ENCODE results near the gene UXS1.

Gene UXS1

DNA sequence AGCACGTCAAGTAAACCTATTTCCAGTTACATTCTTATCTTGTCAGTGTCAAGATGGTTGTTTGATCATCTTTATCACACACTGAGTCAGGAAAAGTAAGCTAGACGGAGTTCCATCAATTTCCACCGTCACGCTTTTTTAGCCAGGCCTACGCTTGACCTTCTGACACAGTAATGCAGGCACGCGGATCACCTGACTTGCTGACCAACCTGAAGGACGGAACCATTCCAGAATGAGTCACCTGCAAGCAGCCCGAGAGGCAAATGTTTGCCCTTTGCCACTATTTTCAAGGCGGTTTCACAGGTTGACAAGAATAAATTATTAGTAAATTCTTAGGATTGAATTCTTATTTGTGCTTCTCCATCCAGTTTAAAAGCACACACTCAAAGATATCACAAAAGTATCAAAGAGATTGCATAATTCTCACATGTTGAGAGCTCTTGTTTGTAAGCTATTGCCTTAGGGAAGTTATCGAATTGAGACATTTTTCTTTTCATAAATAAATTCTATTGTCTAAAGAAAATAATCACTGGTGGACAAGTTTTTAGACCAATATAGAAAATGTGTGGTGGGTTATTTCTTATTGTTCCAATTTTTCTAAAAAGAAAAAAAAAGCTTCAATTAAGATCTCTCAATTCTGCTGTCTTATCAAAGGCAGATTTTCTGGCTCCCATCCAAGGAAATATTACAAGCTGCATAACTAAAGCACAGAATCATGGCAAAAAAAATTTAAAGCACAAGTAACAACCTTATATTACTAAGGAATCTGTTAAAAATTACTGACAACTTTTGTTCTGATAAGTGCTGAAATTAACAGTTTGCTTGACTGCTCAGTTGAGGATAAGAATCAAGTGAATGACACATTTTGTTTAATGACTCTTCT, 31.9 kb downstream of the UXS1 start:
- in situ Hi-C loops (cut with MboI; ENCODE audit: low sequenced_read_pairs), result no loop called here

DNA sequence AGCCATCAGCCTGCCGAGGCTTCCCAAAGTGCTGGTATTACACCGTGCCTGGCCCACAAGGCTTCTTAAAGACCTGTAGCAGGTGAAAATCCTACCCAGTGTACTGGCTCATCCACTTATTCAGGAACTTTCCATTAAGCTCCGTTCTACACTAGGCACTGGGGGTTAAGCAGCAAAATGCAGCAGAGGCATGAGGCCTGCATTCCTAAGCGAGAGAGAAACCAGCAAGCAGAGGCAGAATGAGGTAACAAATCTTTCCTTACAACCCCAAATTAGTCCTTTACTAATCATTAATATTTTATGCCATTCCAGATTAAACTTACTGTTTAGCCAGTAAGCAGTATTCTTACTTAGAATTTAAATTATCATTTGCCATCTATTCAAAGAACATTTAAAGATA, 32.8 kb downstream of the UXS1 start:
- in situ Hi-C loops (cut with MboI; ENCODE audit: low sequenced_read_pairs), result no loop called here

DNA sequence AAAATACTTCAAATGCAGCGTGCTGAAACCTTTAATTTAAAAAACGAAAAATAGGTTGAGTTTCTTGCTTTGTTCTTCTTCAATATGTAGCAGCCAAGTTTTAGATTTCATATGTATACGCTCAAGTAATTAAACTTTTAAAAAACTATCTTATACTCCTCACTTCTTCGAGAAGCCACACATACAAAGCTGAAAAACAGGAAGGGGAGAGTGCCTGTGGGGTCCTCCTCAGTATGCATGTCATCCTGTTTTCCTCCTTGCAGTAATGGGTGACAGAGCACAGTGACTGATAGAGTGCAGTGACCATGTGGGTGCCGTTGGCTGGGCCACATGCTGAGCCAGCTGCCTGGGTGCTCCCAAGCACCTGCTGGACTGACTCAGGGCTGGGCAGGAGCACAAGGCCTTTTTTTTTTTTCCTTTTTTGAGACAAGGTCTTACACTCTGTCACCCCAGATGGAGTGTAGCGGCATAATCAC, 33.3 kb downstream of the UXS1 start:
- in situ Hi-C loops (cut with MboI; ENCODE audit: low sequenced_read_pairs), result no loop called here

DNA sequence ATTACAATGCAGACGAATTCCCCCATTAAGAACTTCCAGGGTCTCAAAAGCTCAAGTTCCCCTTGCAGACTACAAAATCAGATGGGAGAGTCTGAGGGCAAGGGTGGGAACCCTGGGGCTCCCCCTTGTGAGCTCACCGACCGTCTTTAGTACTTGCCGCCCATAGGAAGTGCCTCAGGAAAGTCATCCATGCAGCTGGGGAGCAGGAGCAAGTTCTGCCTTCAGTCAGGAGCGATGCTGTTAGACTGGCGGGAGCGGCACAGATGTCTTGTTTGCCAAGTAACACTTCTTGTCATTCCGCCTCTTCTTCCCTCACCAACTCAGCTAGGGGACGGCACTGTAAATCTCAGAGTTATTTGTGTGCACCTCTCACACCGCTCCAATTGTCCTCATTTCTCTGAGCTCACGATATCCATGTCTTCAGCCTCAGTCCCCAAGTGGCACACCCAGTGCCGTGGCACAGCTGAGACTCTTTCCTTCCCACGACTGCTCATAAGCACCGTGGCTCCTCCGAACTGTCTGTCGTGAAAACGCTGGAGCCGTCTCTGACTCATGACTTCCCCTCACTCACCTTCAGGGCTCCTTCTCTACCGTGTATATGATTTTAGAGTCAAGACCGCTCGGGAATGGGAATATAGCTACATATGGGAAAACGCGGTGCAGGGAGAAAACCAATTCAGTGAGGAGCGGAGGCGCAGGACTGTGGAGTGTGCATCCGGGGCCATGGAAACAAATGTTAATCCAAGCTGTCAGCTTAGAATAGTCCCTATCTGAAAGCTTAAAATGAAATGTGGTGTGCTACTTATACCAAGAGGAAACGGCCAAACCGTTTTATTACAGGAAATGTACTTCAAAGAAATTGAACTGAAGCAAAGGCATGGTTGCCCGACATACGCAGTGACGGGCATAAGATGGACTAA, 34.0 kb downstream of the UXS1 start:
- in situ Hi-C loops (cut with MboI; ENCODE audit: low sequenced_read_pairs), result no loop called here

DNA sequence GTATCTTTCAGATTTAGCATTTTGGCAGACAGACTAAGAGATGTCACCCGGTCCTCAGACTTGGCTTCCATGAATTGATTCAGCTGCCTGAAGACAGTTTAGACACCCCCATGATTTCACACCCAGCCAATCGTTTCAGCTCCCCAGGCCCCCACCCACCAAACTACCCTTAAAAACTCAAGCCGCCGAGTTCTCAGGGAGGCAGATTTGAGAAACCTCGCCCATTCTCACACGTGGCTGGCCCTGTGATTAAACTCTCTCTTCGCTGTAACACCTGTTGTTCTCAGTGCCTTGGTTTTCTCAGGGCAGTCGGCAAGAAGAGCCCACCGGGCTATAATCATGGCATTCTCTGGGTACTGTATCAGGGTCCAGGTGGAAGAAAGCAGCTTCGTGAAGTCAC, 35.2 kb downstream of the UXS1 start:
- in situ Hi-C loops (cut with MboI; ENCODE audit: low sequenced_read_pairs), result no loop called here

DNA sequence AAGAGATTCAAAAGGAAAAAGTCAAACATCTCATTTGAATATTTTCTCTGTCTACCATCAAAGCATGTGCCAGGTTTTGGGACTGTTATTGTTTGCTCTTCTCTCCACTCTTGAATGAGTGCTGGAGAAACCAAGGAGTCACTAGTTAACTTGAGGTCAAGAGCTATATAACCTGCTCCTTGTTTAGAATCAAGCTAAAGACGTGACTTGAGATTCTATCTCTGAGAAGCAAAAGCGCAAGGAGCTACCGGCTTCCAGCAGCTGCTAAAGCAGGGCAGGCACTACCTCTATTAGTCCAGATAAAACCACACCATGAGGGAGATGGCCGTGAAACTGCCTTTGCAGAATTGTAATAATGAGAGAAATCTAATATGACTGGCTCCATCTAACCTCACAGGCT, 36.0 kb downstream of the UXS1 start:
- in situ Hi-C loops (cut with MboI; ENCODE audit: low sequenced_read_pairs), result no loop called here

DNA sequence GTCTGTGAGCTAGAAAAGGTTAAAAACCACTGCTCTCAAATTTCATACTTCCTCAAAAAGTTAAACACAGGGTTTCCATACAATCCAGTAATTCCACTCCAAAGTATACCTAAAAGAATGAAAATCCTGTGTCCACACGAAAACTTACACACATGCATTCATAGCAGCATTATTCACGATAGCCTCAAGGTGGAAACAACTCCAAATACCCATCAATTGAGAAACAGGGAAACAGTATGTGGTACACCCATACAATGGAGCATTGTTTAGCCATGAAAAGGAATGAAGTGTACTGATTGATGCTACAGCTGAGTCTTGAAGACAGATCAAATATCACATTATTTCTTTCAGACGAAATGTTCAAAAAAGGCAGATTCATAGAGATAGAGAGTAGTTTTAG, 36.7 kb downstream of the UXS1 start:
- in situ Hi-C loops (cut with MboI; ENCODE audit: low sequenced_read_pairs), result no loop called here

DNA sequence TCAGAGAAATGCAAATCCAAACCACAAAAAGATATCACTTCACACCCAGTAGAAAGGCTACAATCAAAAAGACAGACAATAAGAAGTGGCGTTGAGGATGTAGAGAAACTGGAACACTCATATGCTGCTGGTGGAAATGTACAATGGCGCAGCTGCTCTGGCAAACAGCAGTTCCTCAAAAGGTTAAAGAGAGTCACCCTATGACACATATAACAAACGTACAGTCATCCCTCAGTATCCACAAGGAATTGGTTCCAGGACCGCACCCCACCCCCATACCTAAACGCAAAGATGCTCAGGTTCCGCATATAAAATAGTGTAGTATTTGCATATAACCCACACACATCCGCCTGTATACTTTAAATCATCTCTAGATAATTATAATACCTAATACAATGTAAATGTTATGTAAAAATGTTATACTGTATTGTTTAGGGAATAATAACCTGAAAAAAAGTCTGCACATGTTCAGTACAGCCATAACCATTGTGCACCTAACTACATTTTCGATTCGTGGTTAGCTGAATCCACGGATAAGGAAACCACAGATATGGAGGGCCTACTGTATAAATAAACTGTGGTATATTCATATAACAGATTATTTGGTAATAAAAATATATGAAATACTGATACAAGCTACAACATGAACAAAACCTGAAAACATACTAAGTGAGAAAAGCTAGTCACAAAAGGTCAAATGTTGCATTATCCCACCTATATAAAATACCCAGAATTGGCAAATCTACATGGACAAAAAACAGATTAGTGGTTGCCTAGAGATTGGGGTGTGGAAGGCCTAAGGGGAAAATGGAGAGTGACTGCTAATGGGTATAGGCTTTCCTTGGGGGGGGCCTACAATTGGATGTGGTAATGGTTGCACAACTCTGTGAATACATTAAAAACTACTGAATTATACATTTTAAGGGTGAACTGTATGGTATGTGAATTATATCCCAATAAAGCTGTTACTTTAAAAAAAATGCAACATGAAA, 37.5 kb downstream of the UXS1 start:
- in situ Hi-C loops (cut with MboI; ENCODE audit: low sequenced_read_pairs), result no loop called here

DNA sequence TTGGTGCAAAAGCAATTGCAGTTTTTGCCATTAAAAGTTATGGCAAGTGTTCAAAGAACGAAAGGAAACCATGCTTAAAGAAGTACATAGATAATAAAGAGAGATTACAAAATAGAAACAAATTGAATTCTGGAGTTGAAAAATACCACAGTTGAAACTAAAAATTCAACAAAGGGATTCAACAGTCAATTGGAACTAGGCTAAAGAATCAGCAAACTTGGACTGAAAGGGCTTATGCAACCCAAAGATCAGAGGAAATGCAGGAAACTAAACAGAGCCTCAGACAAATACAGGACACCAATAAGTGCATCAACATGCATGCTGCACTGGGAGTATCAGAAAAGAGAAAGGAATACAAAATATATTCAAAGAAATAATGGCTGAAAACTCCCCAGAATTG, 40.3 kb downstream of the UXS1 start:
- in situ Hi-C loops (cut with MboI; ENCODE audit: low sequenced_read_pairs), result no loop called here

DNA sequence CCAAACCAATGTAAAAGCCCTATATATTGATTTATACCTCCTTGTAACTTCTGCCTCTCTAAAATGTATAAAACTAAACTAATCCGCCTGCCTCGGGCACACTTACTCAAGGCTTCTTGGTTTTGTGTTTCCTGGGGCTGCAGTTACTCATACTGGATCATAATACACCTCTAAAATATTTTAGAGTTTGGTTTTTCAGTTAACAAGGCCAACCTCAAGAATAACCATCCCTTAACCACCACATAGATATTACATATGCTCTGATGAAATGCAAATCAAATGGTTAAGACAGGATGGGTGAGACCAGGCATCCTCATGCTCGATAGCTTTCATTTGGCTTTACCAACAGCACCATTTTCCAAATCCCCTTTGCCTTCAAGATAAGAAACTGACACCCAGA, 46.4 kb downstream of the UXS1 start:
- in situ Hi-C loops (cut with MboI; ENCODE audit: low sequenced_read_pairs), result no loop called here

DNA sequence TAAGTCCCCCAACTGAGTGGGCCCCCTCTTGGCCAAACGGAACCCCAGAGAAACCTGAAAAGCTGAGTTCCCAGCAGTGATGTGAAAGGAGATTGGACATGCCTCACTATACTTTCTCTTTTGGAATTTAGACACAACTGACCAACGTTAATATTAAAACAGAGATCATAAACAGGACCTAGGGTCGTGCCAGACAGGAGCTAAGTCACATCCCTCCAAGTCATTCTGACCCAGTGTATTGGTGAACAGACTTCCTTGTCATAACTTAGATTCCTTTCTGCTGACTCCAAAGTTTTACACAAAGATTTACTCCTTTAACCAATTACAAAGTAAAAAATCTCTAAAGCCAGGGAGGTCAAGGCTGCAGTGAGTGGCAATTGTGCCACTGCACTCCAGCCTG, 46.9 kb downstream of the UXS1 start:
- in situ Hi-C loops (cut with MboI; ENCODE audit: low sequenced_read_pairs), result no loop called here

DNA sequence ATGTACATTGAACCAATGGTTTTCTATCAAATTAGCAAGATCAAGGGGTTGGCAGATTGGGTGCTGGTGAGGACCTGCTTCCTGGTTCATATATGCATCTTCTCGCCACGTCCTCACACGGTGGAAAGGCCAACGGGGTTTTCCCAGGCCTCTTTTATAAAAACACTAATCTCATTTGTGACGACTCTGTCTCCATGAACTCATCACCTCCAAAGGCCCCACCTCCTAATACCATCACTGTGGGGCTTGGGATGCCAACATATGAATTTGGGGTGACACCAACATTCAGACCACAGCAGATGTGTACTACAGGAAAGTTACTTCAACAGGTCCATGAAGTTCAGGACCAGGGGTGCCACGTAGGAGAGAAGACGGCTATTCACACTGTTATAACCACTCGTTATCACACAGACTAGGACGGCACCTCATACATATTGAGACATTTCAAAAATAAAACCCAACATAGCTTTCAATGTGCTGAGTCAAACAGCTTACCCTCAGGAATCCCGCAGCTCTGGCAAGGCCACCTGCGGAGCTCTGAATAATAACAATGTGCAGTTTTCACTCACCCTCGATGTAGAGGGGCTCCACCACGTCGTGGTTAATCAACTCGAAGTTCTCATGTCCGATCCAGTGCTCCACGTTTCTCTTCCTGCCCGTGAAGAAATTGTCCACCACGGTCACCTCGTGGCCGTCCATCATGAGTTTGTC, 49.3 kb downstream of the UXS1 start:
- in situ Hi-C loops (cut with MboI; ENCODE audit: low sequenced_read_pairs), result no loop called here

DNA sequence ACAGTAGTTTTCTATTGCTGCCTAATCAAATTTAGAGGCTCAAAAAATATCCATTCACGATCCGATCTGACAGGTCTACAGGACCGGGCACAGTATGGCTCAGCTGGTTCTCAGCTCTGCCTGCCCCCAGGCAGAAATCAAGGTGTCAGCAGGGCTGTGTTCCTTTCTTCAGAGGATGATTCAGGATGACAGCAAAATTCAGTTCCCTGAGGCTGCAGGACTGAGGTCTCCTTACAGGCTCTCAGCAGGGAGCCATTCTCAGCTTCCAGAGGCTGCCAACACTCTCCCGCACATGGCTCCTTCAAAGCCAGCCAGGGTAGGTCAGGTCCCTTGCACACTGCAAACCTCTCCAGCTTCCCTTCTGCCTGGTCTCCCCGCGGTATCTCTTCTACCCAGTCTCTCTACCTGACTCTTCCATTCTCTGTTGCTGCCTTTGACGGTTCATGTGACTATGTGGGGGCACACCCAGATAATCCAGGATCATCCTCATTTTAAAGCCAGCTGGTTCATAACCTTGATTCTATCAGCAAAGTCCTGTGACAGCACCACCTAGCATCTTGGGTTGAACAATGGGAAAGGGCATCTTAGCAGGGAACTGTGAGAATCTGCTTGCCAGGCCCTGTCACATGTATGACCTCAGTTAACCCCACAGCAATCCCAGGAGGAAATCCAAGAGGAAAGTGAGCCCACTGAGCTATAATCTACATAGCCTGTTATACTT, 50.4 kb downstream of the UXS1 start:
- in situ Hi-C loops (cut with MboI; ENCODE audit: low sequenced_read_pairs), result no loop called here

DNA sequence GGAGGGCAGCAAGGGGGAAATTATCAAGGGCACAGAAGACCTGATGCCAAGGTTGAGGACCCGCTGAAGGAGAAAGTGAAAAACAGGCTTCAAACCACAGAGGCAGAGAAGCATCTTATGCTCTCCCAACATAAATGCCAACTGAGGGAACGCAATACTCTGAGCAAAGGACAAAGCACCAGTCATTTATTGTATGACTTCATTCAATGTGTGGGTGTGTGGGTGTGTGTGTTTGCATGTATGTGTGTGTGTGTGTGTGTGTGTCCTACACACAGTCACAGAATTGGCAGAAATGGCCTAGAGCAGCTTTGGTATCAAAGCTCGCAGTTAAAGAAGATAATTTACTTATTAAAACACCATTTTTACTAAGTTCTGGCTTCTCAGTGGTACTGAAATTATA, 51.4 kb downstream of the UXS1 start:
- in situ Hi-C loops (cut with MboI; ENCODE audit: low sequenced_read_pairs), result no loop called here

DNA sequence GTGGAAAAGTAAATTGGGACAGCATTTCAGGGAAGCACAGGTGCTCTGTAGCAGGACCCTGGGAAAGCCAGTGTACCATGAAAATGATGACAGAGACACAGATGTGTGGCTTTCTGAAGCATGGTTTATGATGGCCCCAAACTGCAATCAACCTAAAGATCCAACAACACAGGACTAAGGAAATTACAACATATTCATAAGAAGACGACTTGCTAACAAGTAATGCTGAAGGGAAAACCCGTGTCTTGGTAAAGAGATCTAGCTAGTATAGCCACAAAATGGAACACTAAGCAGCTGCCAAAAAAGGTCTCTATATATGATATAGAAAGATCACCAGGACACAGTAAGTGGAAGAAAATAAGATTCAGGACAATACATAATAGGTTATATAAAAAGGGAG, 53.2 kb downstream of the UXS1 start:
- in situ Hi-C loops (cut with MboI; ENCODE audit: low sequenced_read_pairs), result no loop called here

DNA sequence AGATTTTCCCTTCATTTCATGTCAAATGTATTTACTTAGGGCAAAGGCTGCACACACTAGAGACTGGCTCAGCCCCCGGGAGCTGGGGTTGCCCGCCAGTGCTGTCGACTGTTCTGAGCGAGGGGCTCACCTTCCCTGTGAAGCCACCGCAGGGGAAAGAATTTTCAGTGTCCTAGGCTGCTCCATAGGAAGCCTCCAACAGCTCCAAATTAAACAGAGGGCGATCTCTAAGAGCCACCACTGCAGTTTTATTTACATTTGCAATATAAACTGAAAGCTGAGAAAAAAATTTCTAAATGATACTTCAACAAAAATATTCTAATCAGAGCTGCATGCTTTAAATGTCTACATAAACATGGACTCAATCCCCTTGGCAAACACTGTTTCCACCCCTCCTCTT, 54.0 kb downstream of the UXS1 start:
- in situ Hi-C loops (cut with MboI; ENCODE audit: low sequenced_read_pairs), result no loop called here

DNA sequence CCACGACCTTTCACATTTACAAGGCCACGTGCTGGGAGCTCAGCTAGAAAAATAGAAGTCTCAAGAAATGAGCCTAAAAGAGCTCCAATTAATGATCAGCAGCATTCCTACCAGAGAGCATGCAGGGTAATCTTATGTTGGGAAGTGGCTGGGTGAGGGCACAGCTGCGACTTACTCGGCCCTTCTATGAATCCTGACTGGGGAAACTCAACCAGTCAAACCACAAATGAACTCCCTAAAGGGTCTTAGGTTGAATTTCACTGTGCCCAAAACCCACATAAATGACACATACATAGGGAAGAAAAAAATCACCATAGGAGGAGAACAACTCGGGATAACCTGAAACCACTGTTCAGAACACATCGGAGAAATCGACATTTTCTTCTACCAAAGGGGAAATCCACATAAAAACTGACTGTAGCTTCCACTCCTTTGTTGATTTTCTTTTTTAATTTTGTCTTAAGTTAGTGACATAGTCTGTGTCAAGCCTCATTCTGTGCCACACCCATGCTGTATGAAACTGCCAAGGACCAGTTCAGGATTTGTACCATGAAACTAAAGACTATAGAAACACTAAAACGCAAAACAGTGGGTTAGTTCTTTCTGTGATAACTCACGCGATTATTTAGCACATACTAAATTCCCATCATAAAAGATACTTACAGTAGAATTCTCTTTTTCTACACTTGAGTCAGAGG, 54.7 kb downstream of the UXS1 start:
- in situ Hi-C loops (cut with MboI; ENCODE audit: low sequenced_read_pairs), result no loop called here

DNA sequence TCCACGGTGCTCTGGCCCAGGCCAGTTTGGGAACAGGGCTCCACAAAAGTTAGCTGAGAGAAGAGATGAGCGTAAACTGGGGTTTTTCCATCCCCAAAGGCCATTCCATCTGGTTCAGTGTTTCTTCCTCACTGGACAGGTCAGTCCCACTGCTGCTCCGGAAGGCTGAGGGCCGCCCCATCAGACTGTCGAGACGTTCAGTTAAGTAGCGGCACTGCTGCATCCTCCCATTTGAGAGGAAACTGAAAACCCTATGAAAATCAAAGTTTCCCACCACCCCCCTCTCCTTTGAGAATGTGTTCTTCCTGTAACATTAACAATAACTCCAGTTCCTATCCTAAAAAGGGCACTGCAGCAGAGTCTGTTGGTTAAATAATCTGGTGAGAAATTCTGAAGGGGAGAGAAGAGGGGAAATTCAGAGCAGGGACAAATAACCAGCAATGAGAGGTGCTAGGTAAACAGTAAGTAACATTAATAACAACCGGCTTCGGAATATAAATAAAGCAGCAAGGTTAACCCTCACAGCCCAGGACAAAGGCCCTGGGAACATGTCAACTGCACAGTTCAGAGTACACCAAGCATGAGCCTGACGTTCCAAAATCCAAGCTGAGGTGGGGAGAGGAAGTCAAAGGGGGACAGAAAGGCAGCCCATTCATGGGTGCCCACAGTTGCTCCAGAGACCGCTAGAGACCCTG, 55.4 kb downstream of the UXS1 start:
- in situ Hi-C loops (cut with MboI; ENCODE audit: low sequenced_read_pairs), result no loop called here

Data from hTERT RPE-1 (cell line).